WTC11 (cell line): ENCODE measurements around the gene ZCCHC24. TPM values are rescaled to one million over a fixed set of nuclear protein-coding genes. Genes with fewer than 3 reads are reported as not detected.

Experiments
- ATAC-seq: fragments of 200-7000 bp; cut with Tn5 transposase; 2 replicates; pipeline ENCODE4 v1.10.0; 2021; ENCODE audit warnings: mild to moderate bottlenecking, moderate library complexity
- CTCF ChIA-PET: fragments of 300-600 bp; sonication (Branson Sonifier 250); formaldehyde crosslinking; loops from one replicate; lab custom pipeline; 2021; ENCODE audit warnings: antibody characterized with exemption; lab: Charles Lee
- POLR2A ChIA-PET: fragments of 350-600 bp; sonication (Branson Sonifier 250); formaldehyde crosslinking; loops from one replicate; lab custom pipeline; 2021; ENCODE audit warnings: antibody characterized with exemption; lab: Charles Lee
- DNase-seq: peaks from one replicate; pipeline ENCODE4 v3.0.0; 2021; ENCODE audit warnings: low spot score
- H3K27ac Mint-ChIP-seq: 2 replicates; pipeline ENCODE4 v1.8.0; 2021; ENCODE audit warnings: mixed read lengths
- H3K27me3 Mint-ChIP-seq: 2 replicates; pipeline ENCODE4 v1.8.0; 2021; ENCODE audit warnings: low read depth, mild to moderate bottlenecking, moderate library complexity, mixed read lengths
- H3K36me3 Mint-ChIP-seq: 2 replicates; pipeline ENCODE4 v1.8.0; 2021; ENCODE audit warnings: mixed read lengths
- H3K4me1 Mint-ChIP-seq: 2 replicates; pipeline ENCODE4 v1.8.0; 2022; ENCODE audit warnings: mixed read lengths
- H3K4me3 Mint-ChIP-seq: 2 replicates; pipeline ENCODE4 v1.8.0; 2021; ENCODE audit warnings: mild to moderate bottlenecking, moderate library complexity, mixed read lengths
- H3K9me3 Mint-ChIP-seq: 2 replicates; pipeline ENCODE4 v1.8.0; 2021; ENCODE audit warnings: mixed read lengths
- ETV6 ChIP-seq: sonication (generic); formaldehyde crosslinking; IDR thresholded peaks from 2 replicates; pipeline ENCODE4 v1.8.1; 2022; ENCODE audit warnings: mild to moderate bottlenecking, missing genetic modification reagents
- FOXK1 ChIP-seq: sonication (generic); formaldehyde crosslinking; IDR thresholded peaks from 2 replicates; pipeline ENCODE4 v1.8.0; 2022; ENCODE audit warnings: mild to moderate bottlenecking, moderate library complexity, missing genetic modification reagents
- NR2C2 ChIP-seq: sonication (generic); formaldehyde crosslinking; IDR thresholded peaks from 2 replicates; pipeline ENCODE4 v1.8.0; 2022; ENCODE audit warnings: mild to moderate bottlenecking, missing genetic modification reagents
- NR3C1 ChIP-seq: sonication (generic); formaldehyde crosslinking; conservative IDR thresholded peaks from 2 replicates; pipeline ENCODE4 v1.8.1; 2023; ENCODE audit warnings: low read depth, mild to moderate bottlenecking, missing genetic modification reagents
- PRRX2 ChIP-seq: fragments of 250-450 bp; sonication (Bioruptor Pico); IDR thresholded peaks from 2 replicates; pipeline ENCODE4 v1.8.0; 2021; ENCODE audit warnings: mild to moderate bottlenecking
- TCF7 ChIP-seq: sonication (generic); formaldehyde crosslinking; IDR thresholded peaks from 2 replicates; pipeline ENCODE4 v1.8.0; 2022; ENCODE audit warnings: mild to moderate bottlenecking, low read depth, missing genetic modification reagents, moderate library complexity
- ZNF317 ChIP-seq: sonication (generic); formaldehyde crosslinking; IDR thresholded peaks from 2 replicates; pipeline ENCODE4 v1.8.1; 2023; ENCODE audit warnings: low read depth, mild to moderate bottlenecking, moderate library complexity, missing genetic modification reagents, borderline replicate concordance
- total RNA-seq: library from RNA; stranded (reverse); gene quantifications from 3 replicates; pipeline ENCODE4 v1.2.3, GENCODE V29; 2021
- TF ChIP-seq, protein P1 (sequence below): fragments of 250-450 bp; sonication (Bioruptor Pico); IDR thresholded peaks from 2 replicates; pipeline ENCODE4 v1.9.0; 2021; ENCODE audit warnings: moderate library complexity, mild to moderate bottlenecking, inconsistent platforms, borderline replicate concordance
- TF ChIP-seq, protein P2 (sequence below): sonication (generic); formaldehyde crosslinking; conservative IDR thresholded peaks from 2 replicates; pipeline ENCODE4 v1.8.1; 2023; ENCODE audit warnings: mild to moderate bottlenecking, low read depth, missing genetic modification reagents, moderate library complexity
- TF ChIP-seq, protein P3 (sequence below): sonication (generic); formaldehyde crosslinking; IDR thresholded peaks from 2 replicates; pipeline ENCODE4 v1.8.1; 2023; ENCODE audit warnings: mild to moderate bottlenecking, missing genetic modification reagents, borderline replicate concordance
- TF ChIP-seq, protein P4 (sequence below): sonication (generic); formaldehyde crosslinking; IDR thresholded peaks from 2 replicates; pipeline ENCODE4 v1.8.0; 2022; ENCODE audit warnings: mild to moderate bottlenecking, missing genetic modification reagents
- TF ChIP-seq, protein P5 (sequence below): sonication (generic); formaldehyde crosslinking; IDR thresholded peaks from 2 replicates; pipeline ENCODE4 v1.8.1; 2022; ENCODE audit warnings: low read depth, mild to moderate bottlenecking, moderate library complexity, missing genetic modification reagents, borderline replicate concordance
- TF ChIP-seq, protein P6 (sequence below): fragments of 200-600 bp; IDR thresholded peaks from 2 replicates; pipeline ENCODE4 v1.8.0; 2022; ENCODE audit warnings: antibody characterized with exemption
- TF ChIP-seq, protein P7 (sequence below): sonication (generic); formaldehyde crosslinking; conservative IDR thresholded peaks from 2 replicates; pipeline ENCODE4 v1.8.1; 2022; ENCODE audit warnings: mild to moderate bottlenecking, missing genetic modification reagents

The ZCCHC24 gene
- total RNA-seq, 1 experiment from 2014 or later: 7.7 TPM

DNA sequence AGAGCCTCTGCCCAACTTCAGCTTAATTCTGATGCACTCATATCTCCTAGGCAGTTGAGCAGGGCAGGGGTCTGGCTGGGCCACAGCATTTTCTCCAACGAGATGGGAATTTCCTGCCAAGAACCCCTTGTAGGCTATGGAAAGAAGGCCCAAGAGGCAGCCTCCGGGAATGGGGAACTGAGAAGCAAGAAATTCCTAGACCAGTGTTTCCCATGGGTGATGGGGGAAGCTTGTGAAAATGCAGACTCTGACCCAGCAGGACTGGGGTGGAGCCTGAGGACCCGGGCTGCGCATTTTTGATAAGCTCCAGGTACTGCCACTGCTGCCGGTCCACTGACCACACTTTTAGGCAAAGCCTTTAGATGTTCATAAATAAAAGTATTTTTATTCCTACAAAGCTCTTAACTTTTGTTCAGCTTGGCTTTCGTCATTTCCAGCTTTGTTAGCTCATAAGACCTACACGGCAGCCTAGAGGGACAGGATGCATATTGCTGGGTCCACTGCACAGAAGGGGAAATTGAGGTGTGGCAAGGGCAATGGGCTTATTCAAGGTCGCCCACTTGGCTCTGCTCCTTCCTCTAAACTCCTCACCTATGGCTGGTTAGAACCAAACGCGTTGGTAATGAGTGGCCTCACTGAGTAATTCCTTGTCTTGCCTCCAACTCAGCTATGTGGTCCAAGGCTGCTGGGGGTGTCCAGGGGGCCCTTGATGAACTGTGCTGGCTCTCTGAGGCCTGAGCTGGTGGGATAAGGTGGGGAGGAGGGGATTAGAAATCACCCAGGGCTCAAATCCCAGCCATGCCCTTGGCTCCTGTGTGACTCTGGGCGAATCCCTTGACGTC, 29.5 kb downstream of the ZCCHC24 start (continued):
- TF ChIP-seq TCF7 (CRISPR knock-in tag) (no peak), PRRX2 (CRISPR knock-in tag) (no peak), FOXK1 (CRISPR knock-in tag) (no peak)

DNA sequence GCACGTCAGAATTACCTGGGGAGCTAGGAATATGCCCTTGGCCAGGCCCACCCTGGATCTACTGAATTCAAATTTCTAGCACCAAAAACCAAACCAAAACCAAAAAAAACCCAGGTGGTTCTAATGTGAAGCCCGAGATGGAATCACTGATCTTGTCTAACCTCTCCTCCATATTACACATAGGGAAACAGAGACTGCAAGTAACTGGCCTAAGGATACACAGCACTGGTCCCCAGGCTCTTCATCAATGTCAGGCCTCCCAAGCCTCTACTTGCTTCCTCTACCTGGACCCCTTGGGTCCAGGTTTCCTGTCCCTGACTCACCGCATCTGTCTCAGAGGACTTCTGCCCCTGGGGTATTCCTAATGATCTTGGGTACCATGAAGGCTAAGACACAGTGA, 30.7 kb downstream of the ZCCHC24 start:
- DNase-seq (no peak), ATAC-seq (no peak)
- no peaks in the 10 kb centered on the region for H3K27me3 Mint-ChIP-seq
- no peak overlapping the region for H3K4me3 Mint-ChIP-seq
- TF ChIP-seq, protein P1, sequence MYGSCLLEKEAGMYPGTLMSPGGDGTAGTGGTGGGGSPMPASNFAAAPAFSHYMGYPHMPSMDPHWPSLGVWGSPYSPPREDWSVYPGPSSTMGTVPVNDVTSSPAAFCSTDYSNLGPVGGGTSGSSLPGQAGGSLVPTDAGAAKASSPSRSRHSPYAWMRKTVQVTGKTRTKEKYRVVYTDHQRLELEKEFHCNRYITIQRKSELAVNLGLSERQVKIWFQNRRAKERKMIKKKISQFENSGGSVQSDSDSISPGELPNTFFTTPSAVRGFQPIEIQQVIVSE (CRISPR knock-in tag): no peak
- TF ChIP-seq ZNF317 (CRISPR knock-in tag) (no peak), ETV6 (CRISPR knock-in tag) (no peak), NR3C1 (no peak), NR2C2 (CRISPR knock-in tag) (no peak)
- TF ChIP-seq, protein P2, sequence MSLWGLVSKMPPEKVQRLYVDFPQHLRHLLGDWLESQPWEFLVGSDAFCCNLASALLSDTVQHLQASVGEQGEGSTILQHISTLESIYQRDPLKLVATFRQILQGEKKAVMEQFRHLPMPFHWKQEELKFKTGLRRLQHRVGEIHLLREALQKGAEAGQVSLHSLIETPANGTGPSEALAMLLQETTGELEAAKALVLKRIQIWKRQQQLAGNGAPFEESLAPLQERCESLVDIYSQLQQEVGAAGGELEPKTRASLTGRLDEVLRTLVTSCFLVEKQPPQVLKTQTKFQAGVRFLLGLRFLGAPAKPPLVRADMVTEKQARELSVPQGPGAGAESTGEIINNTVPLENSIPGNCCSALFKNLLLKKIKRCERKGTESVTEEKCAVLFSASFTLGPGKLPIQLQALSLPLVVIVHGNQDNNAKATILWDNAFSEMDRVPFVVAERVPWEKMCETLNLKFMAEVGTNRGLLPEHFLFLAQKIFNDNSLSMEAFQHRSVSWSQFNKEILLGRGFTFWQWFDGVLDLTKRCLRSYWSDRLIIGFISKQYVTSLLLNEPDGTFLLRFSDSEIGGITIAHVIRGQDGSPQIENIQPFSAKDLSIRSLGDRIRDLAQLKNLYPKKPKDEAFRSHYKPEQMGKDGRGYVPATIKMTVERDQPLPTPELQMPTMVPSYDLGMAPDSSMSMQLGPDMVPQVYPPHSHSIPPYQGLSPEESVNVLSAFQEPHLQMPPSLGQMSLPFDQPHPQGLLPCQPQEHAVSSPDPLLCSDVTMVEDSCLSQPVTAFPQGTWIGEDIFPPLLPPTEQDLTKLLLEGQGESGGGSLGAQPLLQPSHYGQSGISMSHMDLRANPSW: no peak
- TF ChIP-seq, protein P3, sequence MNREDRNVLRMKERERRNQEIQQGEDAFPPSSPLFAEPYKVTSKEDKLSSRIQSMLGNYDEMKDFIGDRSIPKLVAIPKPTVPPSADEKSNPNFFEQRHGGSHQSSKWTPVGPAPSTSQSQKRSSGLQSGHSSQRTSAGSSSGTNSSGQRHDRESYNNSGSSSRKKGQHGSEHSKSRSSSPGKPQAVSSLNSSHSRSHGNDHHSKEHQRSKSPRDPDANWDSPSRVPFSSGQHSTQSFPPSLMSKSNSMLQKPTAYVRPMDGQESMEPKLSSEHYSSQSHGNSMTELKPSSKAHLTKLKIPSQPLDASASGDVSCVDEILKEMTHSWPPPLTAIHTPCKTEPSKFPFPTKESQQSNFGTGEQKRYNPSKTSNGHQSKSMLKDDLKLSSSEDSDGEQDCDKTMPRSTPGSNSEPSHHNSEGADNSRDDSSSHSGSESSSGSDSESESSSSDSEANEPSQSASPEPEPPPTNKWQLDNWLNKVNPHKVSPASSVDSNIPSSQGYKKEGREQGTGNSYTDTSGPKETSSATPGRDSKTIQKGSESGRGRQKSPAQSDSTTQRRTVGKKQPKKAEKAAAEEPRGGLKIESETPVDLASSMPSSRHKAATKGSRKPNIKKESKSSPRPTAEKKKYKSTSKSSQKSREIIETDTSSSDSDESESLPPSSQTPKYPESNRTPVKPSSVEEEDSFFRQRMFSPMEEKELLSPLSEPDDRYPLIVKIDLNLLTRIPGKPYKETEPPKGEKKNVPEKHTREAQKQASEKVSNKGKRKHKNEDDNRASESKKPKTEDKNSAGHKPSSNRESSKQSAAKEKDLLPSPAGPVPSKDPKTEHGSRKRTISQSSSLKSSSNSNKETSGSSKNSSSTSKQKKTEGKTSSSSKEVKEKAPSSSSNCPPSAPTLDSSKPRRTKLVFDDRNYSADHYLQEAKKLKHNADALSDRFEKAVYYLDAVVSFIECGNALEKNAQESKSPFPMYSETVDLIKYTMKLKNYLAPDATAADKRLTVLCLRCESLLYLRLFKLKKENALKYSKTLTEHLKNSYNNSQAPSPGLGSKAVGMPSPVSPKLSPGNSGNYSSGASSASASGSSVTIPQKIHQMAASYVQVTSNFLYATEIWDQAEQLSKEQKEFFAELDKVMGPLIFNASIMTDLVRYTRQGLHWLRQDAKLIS: no peak
- TF ChIP-seq, protein P4, sequence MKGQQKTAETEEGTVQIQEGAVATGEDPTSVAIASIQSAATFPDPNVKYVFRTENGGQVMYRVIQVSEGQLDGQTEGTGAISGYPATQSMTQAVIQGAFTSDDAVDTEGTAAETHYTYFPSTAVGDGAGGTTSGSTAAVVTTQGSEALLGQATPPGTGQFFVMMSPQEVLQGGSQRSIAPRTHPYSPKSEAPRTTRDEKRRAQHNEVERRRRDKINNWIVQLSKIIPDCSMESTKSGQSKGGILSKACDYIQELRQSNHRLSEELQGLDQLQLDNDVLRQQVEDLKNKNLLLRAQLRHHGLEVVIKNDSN (CRISPR knock-in tag): no peak
- TF ChIP-seq, protein P5, sequence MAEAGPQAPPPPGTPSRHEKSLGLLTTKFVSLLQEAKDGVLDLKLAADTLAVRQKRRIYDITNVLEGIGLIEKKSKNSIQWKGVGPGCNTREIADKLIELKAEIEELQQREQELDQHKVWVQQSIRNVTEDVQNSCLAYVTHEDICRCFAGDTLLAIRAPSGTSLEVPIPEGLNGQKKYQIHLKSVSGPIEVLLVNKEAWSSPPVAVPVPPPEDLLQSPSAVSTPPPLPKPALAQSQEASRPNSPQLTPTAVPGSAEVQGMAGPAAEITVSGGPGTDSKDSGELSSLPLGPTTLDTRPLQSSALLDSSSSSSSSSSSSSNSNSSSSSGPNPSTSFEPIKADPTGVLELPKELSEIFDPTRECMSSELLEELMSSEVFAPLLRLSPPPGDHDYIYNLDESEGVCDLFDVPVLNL (CRISPR knock-in tag): no peak
- TF ChIP-seq, protein P6, sequence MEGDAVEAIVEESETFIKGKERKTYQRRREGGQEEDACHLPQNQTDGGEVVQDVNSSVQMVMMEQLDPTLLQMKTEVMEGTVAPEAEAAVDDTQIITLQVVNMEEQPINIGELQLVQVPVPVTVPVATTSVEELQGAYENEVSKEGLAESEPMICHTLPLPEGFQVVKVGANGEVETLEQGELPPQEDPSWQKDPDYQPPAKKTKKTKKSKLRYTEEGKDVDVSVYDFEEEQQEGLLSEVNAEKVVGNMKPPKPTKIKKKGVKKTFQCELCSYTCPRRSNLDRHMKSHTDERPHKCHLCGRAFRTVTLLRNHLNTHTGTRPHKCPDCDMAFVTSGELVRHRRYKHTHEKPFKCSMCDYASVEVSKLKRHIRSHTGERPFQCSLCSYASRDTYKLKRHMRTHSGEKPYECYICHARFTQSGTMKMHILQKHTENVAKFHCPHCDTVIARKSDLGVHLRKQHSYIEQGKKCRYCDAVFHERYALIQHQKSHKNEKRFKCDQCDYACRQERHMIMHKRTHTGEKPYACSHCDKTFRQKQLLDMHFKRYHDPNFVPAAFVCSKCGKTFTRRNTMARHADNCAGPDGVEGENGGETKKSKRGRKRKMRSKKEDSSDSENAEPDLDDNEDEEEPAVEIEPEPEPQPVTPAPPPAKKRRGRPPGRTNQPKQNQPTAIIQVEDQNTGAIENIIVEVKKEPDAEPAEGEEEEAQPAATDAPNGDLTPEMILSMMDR: no peak
- TF ChIP-seq, protein P7, sequence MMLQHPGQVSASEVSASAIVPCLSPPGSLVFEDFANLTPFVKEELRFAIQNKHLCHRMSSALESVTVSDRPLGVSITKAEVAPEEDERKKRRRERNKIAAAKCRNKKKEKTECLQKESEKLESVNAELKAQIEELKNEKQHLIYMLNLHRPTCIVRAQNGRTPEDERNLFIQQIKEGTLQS (CRISPR knock-in tag): no peak
- H3K9me3 Mint-ChIP-seq: no peaks in the 10 kb centered on the region
- H3K27ac Mint-ChIP-seq: no peak overlapping the region
- peaks cover 10% of the 10 kb centered on the region for H3K4me1 Mint-ChIP-seq
- no peaks in the 10 kb centered on the region for H3K36me3 Mint-ChIP-seq
- ChIA-PET POLR2A (no interaction called here), CTCF (no interaction called here)
